Measurements from ENCODE around the gene LRRC45. TPM values are rescaled to one million over a fixed set of nuclear protein-coding genes. Genes with fewer than 3 reads are reported as not detected.

The LRRC45 gene
- total and polyA plus RNA-seq, 9 of the 15 experiments (the other 6 are each of a cell fraction or from before 2014, with no cell fraction given) = 3.5 to 21.5 (median 11.2) TPM; not detected in 2

- 91% methylated on average over 16 of the region's 25 CpGs for WGBS (ENCODE audit: insufficient coverage, low coverage, missing lambda C conversion rate)
- H3K9me3 ChIP-seq (replicated peaks; ENCODE audit: control insufficient read depth, insufficient read depth, low read depth, low read length) = no peaks in the 10 kb centered on the region
- no peaks in the 10 kb centered on the region for H3K27me3 ChIP-seq (ENCODE audit: control insufficient read depth in 2 of 2, insufficient read depth in 2 of 2, low read length in 2 of 2)
- H3K27ac ChIP-seq (ENCODE audit: extremely low read depth, low read depth, low read length) = no peak overlapping the region
- no TSS peak for BruUV-seq (replicated peaks)
- H3K9me1 ChIP-seq (ENCODE audit: control insufficient read depth, insufficient read depth, low read length) = peaks cover 2% of the 10 kb centered on the region
- ATAC-seq (no peak), FAIRE-seq (no peak), DNase-seq (ENCODE audit: extremely low read depth in 1 of 4, low spot score in 3 of 4) (peak in 1 of 4 experiments; percentile 11)
- TF ChIP-seq E2F8 (IDR thresholded peaks at IDR 0.05; ENCODE audit: low read depth, partially characterized antibody) (no peak), HDGF (IDR thresholded peaks at IDR 0.05) (no peak), THAP7 (CRISPR knock-in tag; IDR thresholded peaks at IDR 0.05) (no peak), RBFOX2 (IDR thresholded peaks at IDR 0.05; ENCODE audit: low read depth, low read length) (peak; percentile 17; the same call in 1 of the 2 replicates)
- ChIA-PET POLR2A (interaction anchor here (0.6 kb wide), 1 partner anchor 10 kb away, joined by 3 read pairs; the partner anchor contains the start of gene DCXR), CTCF (ENCODE audit: low intra/inter-chr PET ratio) (no interaction called here)
- H3K79me2 ChIP-seq (ENCODE audit: control insufficient read depth, insufficient read depth, low read length) = peaks cover 24% of the 10 kb centered on the region
- no peak overlapping the region for H3K4me3 ChIP-seq
- H3K36me3 ChIP-seq (ENCODE audit: control insufficient read depth, insufficient read depth, low read length) = peaks cover 39% of the 10 kb centered on the region; the same call in 2 of the 3 replicates
- in situ Hi-C loops (cut with MboI) (no loop called here), intact Hi-C loops (cut with micrococcal nuclease) (no loop called here)
- peaks cover 6 to 72% of the 10 kb centered on the region in 2 experiments; a peak in 3 of 5 replicates for H3K4me1 ChIP-seq (replicated peaks in 1 of 2; ENCODE audit: control insufficient read depth in 2 of 2, insufficient read depth in 2 of 2, low read length in 2 of 2)
- 0 out of 2 replicates have a peak, but pooled peaks cover 4% of the 10 kb centered on the region for H4K20me1 ChIP-seq (replicated peaks; ENCODE audit: control insufficient read depth, insufficient read depth, low read length)
- H2AFZ ChIP-seq (ENCODE audit: low read depth, low read length) = no peak overlapping the region
- peak overlapping the region in 1 of 2 experiments; percentile 65; a peak in 2 of 4 replicates for H3K9ac ChIP-seq (ENCODE audit: insufficient read depth in 1 of 2, low read depth in 2 of 2, low read length in 2 of 2)
- no peak overlapping the region for H3K4me2 ChIP-seq (ENCODE audit: insufficient read depth, low read length)
Observed at GRCh38 chr17:82047914-82048570, 24.9 kb downstream of the LRRC45 start.
